Neural cell (in vitro differentiated cells): ENCODE measurements around the gene OR2AG1.

Experiments
- CTCF ChIP-seq: fragments of 450-650 bp; IDR thresholded peaks from 2 replicates; pipeline ENCODE4 v1.5.1; 2014; ENCODE audit warnings: antibody characterized with exemption, mild to moderate bottlenecking, moderate library complexity; ENCODE audit not compliant: poor library complexity, severe bottlenecking
- REST ChIP-seq: IDR thresholded peaks from 2 replicates; pipeline ENCODE4 v1.6.1; 2012; ENCODE audit warnings: borderline replicate concordance

GRCh38 chr11:6799402-6799801 lies 16.6 kb downstream of the OR2AG1 start, which contains the start of gene OR6A2:
- no peak for TF ChIP-seq CTCF
- TF ChIP-seq REST = no peak
